Stimulated activated effector memory CD8-positive, alpha-beta T cell treated with anti-CD3 and anti-CD28 coated beads, Interleukin-12 subunit alpha, Interleukin-12 subunit beta, amount 100 ng/mL, for 72 hours (primary cell): Measurements from ENCODE around the gene RNASE3.
"Not testable (repeated sequence)": the region's sequence is repeated elsewhere in the genome, so short reads cannot be mapped to it uniquely, and the experiment has no call there.

Source experiments
- ATAC-seq: fragments of 150-1000 bp; cut with Tn5 transposase; 2 replicates; pipeline ENCODE4 v1.10.0; 2021
- DNase-seq, 2 donors: peaks; one replicate each; pipeline ENCODE4 v3.0.0; 2021 to 2022; ENCODE audit warnings: low spot score in 2 of 2
- H3K27ac Mint-ChIP-seq: one replicate; pipeline ENCODE4 v1.8.0; 2022; ENCODE audit warnings: mild to moderate bottlenecking, mixed read lengths
- H3K36me3 Mint-ChIP-seq: one replicate; pipeline ENCODE4 v1.8.0; 2022; ENCODE audit warnings: mild to moderate bottlenecking, mixed read lengths
- H3K4me1 Mint-ChIP-seq: one replicate; pipeline ENCODE4 v1.8.0; 2022; ENCODE audit warnings: mixed read lengths
- H3K4me3 Mint-ChIP-seq: one replicate; pipeline ENCODE4 v1.8.0; 2022; ENCODE audit warnings: mild to moderate bottlenecking, mixed read lengths
- H3K9me3 Mint-ChIP-seq: one replicate; pipeline ENCODE4 v1.8.0; 2022; ENCODE audit warnings: mixed read lengths

The RNASE3 gene

GRCh38 chr14:20888411-20888810 is 2.8 kb upstream of the RNASE3 start:
- ATAC-seq, H3K9me3 Mint-ChIP-seq, H3K4me3 Mint-ChIP-seq, H3K36me3 Mint-ChIP-seq, DNase-seq, H3K27ac Mint-ChIP-seq, H3K4me1 Mint-ChIP-seq: not testable (repeated sequence)

- H3K9me3 Mint-ChIP-seq, H3K4me3 Mint-ChIP-seq, H3K27ac Mint-ChIP-seq, ATAC-seq, H3K36me3 Mint-ChIP-seq, DNase-seq, H3K4me1 Mint-ChIP-seq: not testable (repeated sequence)
Measured at GRCh38 chr14:20895322-20895721, 4.1 kb downstream of the RNASE3 start.

GRCh38 chr14:20904393-20905029 is 13.3 kb downstream of the RNASE3 start:
- no peaks in the 10 kb centered on the region for H3K4me1 Mint-ChIP-seq
- H3K4me3 Mint-ChIP-seq = no peak overlapping the region
- H3K27ac Mint-ChIP-seq = no peak overlapping the region
- DNase-seq (no peak), ATAC-seq (no peak)
- H3K36me3 Mint-ChIP-seq = no peaks in the 10 kb centered on the region
- H3K9me3 Mint-ChIP-seq = no peaks in the 10 kb centered on the region

- no peak for DNase-seq
- no peaks in the 10 kb centered on the region for H3K9me3 Mint-ChIP-seq
- H3K4me1 Mint-ChIP-seq = no peaks in the 10 kb centered on the region
- H3K4me3 Mint-ChIP-seq = no peak overlapping the region
- no peak for ATAC-seq
- no peak overlapping the region for H3K27ac Mint-ChIP-seq
- H3K36me3 Mint-ChIP-seq = no peaks in the 10 kb centered on the region
Measured at GRCh38 chr14:20905676-20906075, 14.5 kb downstream of the RNASE3 start.

GRCh38 chr14:20907214-20907613 is 16.0 kb downstream of the RNASE3 start:
- Mint-ChIP-seq H3K27ac (no peak overlapping the region), H3K4me3 (no peak overlapping the region), H3K9me3 (no peaks in the 10 kb centered on the region), H3K4me1 (no peaks in the 10 kb centered on the region), H3K36me3 (no peaks in the 10 kb centered on the region)
- no peak for ATAC-seq
- no peak for DNase-seq

GRCh38 chr14:20910822-20911221 is 19.6 kb downstream of the RNASE3 start:
- DNase-seq, H3K4me3 Mint-ChIP-seq, H3K9me3 Mint-ChIP-seq, H3K36me3 Mint-ChIP-seq, H3K4me1 Mint-ChIP-seq, ATAC-seq, H3K27ac Mint-ChIP-seq: not testable (repeated sequence)

- not testable (repeated sequence) for DNase-seq, H3K4me3 Mint-ChIP-seq, ATAC-seq, H3K27ac Mint-ChIP-seq, H3K9me3 Mint-ChIP-seq, H3K36me3 Mint-ChIP-seq, H3K4me1 Mint-ChIP-seq
Measured at GRCh38 chr14:20919038-20919756, 28.0 kb downstream of the RNASE3 start.

GRCh38 chr14:20923766-20924297 is 32.6 kb downstream of the RNASE3 start:
- not testable (repeated sequence) for H3K4me1 Mint-ChIP-seq, H3K9me3 Mint-ChIP-seq, H3K27ac Mint-ChIP-seq, H3K36me3 Mint-ChIP-seq, ATAC-seq, DNase-seq, H3K4me3 Mint-ChIP-seq

GRCh38 chr14:20934148-20934762 is 43.1 kb downstream of the RNASE3 start:
- H3K9me3 Mint-ChIP-seq = no peaks in the 10 kb centered on the region
- no peaks in the 10 kb centered on the region for H3K36me3 Mint-ChIP-seq
- DNase-seq (peak; percentile 21 to 62), ATAC-seq (peak; percentile 54)
- no peaks in the 10 kb centered on the region for H3K4me1 Mint-ChIP-seq
- no peak overlapping the region for H3K4me3 Mint-ChIP-seq
- no peak overlapping the region for H3K27ac Mint-ChIP-seq

- H3K4me1 Mint-ChIP-seq = no peaks in the 10 kb centered on the region
- no peaks in the 10 kb centered on the region for H3K36me3 Mint-ChIP-seq
- DNase-seq (no peak), ATAC-seq (no peak)
- no peaks in the 10 kb centered on the region for H3K9me3 Mint-ChIP-seq
- no peak overlapping the region for H3K27ac Mint-ChIP-seq
- no peak overlapping the region for H3K4me3 Mint-ChIP-seq
Measured at GRCh38 chr14:20935303-20935984, 44.3 kb downstream of the RNASE3 start.
